ENCODE results near the gene JOSD2.
"Not testable (repeated sequence)": the region's sequence is repeated elsewhere in the genome, so short reads cannot be mapped to it uniquely, and the experiment has no call there.

The JOSD2 gene

GRCh38 chr19:50475101-50475568 lies 35.9 kb downstream of the JOSD2 start:
- no peak for DNase-seq

- DNase-seq: not testable (repeated sequence)
Observed at GRCh38 chr19:50473336-50473735, 37.7 kb downstream of the JOSD2 start.

GRCh38 chr19:50468818-50469217 lies 42.2 kb downstream of the JOSD2 start:
- no peak for DNase-seq

- no peak for DNase-seq
Observed at GRCh38 chr19:50467566-50467965, 43.4 kb downstream of the JOSD2 start.

GRCh38 chr19:50466706-50467039 lies 44.3 kb downstream of the JOSD2 start:
- DNase-seq: no peak

GRCh38 chr19:50465986-50466705 lies 44.8 kb downstream of the JOSD2 start:
- DNase-seq: no peak

- no peak for DNase-seq
Observed at GRCh38 chr19:50465000-50465399, 46.0 kb downstream of the JOSD2 start.

GRCh38 chr19:50464348-50464747 lies 46.6 kb downstream of the JOSD2 start:
- DNase-seq: no peak

GRCh38 chr19:50462970-50463369 lies 48.0 kb downstream of the JOSD2 start:
- DNase-seq: no peak

- peak; percentile 46 for DNase-seq
Observed at GRCh38 chr19:50461066-50461875, 49.7 kb downstream of the JOSD2 start.

GRCh38 chr19:50460161-50460765 lies 50.7 kb downstream of the JOSD2 start:
- DNase-seq: no peak

- DNase-seq: no peak
Observed at GRCh38 chr19:50459638-50460037, 51.4 kb downstream of the JOSD2 start.

GRCh38 chr19:50459067-50459456 lies 51.9 kb downstream of the JOSD2 start:
- DNase-seq: no peak

- DNase-seq: no peak
Observed at GRCh38 chr19:50458396-50459066, 52.5 kb downstream of the JOSD2 start.

GRCh38 chr19:50457300-50457699 lies 53.7 kb downstream of the JOSD2 start:
- DNase-seq: no peak
